Adrenal gland (tissue), 5 donors: Measurements from ENCODE around the gene LPCAT1.

Experiments
- POLR2A ChIP-seq, 2 donors: fragments of 450-650 bp; IDR thresholded peaks; one replicate each; pipeline ENCODE4 v1.6.1; 2017; ENCODE audit warnings: antibody characterized with exemption in 2 of 2, mild to moderate bottlenecking in 2 of 2, moderate library complexity in 1 of 2
- TF ChIP-seq, protein P1 (sequence below), 6 experiments: fragments of 450-650 bp in 4 of 6; fragments of 200-600 bp in 2 of 6; sonication (generic) in 1 of 6; IDR thresholded peaks; 1 replicate in 5 of 6; 2 replicates in 1 of 6; pipeline versions ENCODE4 v1.5.1 to v1.8.0; 2016 to 2021; ENCODE audit warnings: antibody characterized with exemption in 6 of 6, mild to moderate bottlenecking in 2 of 6, moderate library complexity in 1 of 6
- donor health status: DM: no; HTN: no; CAD: no.

DNA sequence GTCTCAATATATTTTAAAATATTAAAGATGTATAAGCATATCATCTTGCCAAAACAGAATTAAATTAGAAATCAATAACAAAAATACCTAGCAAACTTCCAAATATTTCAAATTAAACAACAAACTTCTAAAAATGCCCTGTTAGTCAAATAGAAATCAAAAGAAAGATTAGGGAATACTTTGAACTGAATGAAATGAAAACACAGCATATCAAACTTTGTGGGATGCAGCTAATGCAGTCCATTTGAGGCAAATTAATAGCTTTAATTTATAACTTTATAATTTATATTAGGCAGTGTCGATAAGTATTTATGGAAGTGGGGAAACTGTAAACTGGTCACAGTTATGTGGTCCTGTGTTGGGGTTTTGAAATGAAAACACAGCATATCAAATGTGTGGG, 95.7 kb downstream of the LPCAT1 start:
- no peak for TF ChIP-seq POLR2A (IDR thresholded peaks at IDR 0.05)
- TF ChIP-seq, protein P1, sequence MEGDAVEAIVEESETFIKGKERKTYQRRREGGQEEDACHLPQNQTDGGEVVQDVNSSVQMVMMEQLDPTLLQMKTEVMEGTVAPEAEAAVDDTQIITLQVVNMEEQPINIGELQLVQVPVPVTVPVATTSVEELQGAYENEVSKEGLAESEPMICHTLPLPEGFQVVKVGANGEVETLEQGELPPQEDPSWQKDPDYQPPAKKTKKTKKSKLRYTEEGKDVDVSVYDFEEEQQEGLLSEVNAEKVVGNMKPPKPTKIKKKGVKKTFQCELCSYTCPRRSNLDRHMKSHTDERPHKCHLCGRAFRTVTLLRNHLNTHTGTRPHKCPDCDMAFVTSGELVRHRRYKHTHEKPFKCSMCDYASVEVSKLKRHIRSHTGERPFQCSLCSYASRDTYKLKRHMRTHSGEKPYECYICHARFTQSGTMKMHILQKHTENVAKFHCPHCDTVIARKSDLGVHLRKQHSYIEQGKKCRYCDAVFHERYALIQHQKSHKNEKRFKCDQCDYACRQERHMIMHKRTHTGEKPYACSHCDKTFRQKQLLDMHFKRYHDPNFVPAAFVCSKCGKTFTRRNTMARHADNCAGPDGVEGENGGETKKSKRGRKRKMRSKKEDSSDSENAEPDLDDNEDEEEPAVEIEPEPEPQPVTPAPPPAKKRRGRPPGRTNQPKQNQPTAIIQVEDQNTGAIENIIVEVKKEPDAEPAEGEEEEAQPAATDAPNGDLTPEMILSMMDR (IDR thresholded peaks at IDR 0.05), result no peak
